Hepatocyte (in vitro differentiated cells): ENCODE data around the gene KIF25. TPM values are rescaled to one million over a fixed set of nuclear protein-coding genes. Genes with fewer than 3 reads are reported as not detected.

ENCODE experiments used
- DNase-seq: peaks from one replicate; pipeline ENCODE4 v3.0.0-alpha.2; 2016; ENCODE audit warnings: low spot score
- H2AFZ ChIP-seq: fragments of 200-600 bp; sonication (generic); 2 replicates; pipeline ENCODE4 v1.6.0; 2016; ENCODE audit warnings: antibody characterized with exemption, mild to moderate bottlenecking
- H3K27ac ChIP-seq: fragments of 200-600 bp; sonication (generic); 2 replicates; pipeline ENCODE4 v1.5.1; 2016; ENCODE audit warnings: mild to moderate bottlenecking
- H3K27me3 ChIP-seq: fragments of 200-600 bp; sonication (generic); 2 replicates; pipeline ENCODE4 v1.6.1; 2016
- H3K36me3 ChIP-seq: fragments of 200-600 bp; sonication (generic); replicated peaks from 2 replicates; pipeline ENCODE4 v1.5.1; 2016; ENCODE audit warnings: low read depth; ENCODE audit not compliant: insufficient read depth
- H3K4me1 ChIP-seq: fragments of 200-600 bp; sonication (generic); 2 replicates; pipeline ENCODE4 v1.5.1; 2016; ENCODE audit warnings: mild to moderate bottlenecking, moderate library complexity; ENCODE audit not compliant: insufficient read depth
- H3K4me2 ChIP-seq: fragments of 200-600 bp; sonication (generic); 2 replicates; pipeline ENCODE4 v1.6.0; 2016
- H3K4me3 ChIP-seq: fragments of 200-600 bp; sonication (generic); 2 replicates; pipeline ENCODE4 v1.5.1; 2016; ENCODE audit warnings: mild to moderate bottlenecking
- H3K79me2 ChIP-seq: fragments of 200-600 bp; sonication (generic); 2 replicates; pipeline ENCODE4 v1.6.0; 2017; ENCODE audit warnings: mild to moderate bottlenecking
- H3K9me2 ChIP-seq: fragments of 200-600 bp; sonication (generic); replicated peaks from 2 replicates; pipeline ENCODE4 v1.6.0; 2017; ENCODE audit warnings: mild to moderate bottlenecking; ENCODE audit not compliant: insufficient read depth
- H3K9me3 ChIP-seq: fragments of 200-600 bp; sonication (generic); 2 replicates; pipeline ENCODE4 v1.5.1; 2016; ENCODE audit warnings: low read depth, mild to moderate bottlenecking
- H4K20me1 ChIP-seq: fragments of 200-600 bp; sonication (generic); 2 replicates; pipeline ENCODE4 v1.6.0; 2016; ENCODE audit warnings: mild to moderate bottlenecking; ENCODE audit not compliant: insufficient read depth, poor library complexity, severe bottlenecking
- EZH2 ChIP-seq: fragments of 200-600 bp; sonication (generic); IDR thresholded peaks from 2 replicates; pipeline ENCODE4 v1.6.1; 2016; ENCODE audit warnings: antibody characterized with exemption, mild to moderate bottlenecking, borderline replicate concordance
- EZH2phosphoT487 ChIP-seq: fragments of 200-600 bp; sonication (generic); IDR thresholded peaks from one replicate; pipeline ENCODE4 v1.6.1; 2018; ENCODE audit warnings: antibody characterized with exemption, mild to moderate bottlenecking, low read depth, moderate library complexity; ENCODE audit not compliant: unreplicated experiment, severe bottlenecking
- WGBS: methylation state at CpG from one replicate; pipeline ENCODE4 v1.1.6; 2016; ENCODE audit warnings: low lambda C conversion rate; ENCODE audit errors: missing lambda C conversion rate; 5-methylcytosine and 5-hydroxymethylcytosine counted together
- polyA plus RNA-seq: library from polyadenylated mRNA; unstranded; fragments of >200 nt; fragmentation: Nextera tagmentation; extraction: Ambion mirVana; gene quantifications from 2 replicates; pipeline ENCODE4 v1.2.1, GENCODE V29; 2016
- total RNA-seq: library from RNA; depleted of rRNA; stranded (reverse); fragments of >200 nt; gene quantifications from 2 replicates; pipeline ENCODE4 v1.2.3, GENCODE V29; 2014
- TF ChIP-seq, protein P1 (sequence below): fragments of 200-600 bp; sonication (generic); IDR thresholded peaks from 2 replicates; pipeline ENCODE4 v1.5.1; 2016; ENCODE audit warnings: antibody characterized with exemption, mild to moderate bottlenecking; ENCODE audit not compliant: poor library complexity

The KIF25 gene
- total and polyA plus RNA-seq, 2 experiments from 2014 or later: 0.40 TPM; not detected in 1

GRCh38 chr6:168015482-168016175 is 18.2 kb downstream of the KIF25 start:
- Histone ChIP-seq H3K27me3 (no peaks in the 10 kb centered on the region), H4K20me1 (no peaks in the 10 kb centered on the region), H3K4me2 (no peak overlapping the region), H3K4me3 (no peak overlapping the region), H3K27ac (no peak overlapping the region), H3K9me2 (no peaks in the 10 kb centered on the region), H3K79me2 (no peaks in the 10 kb centered on the region), H3K36me3 (no peaks in the 10 kb centered on the region), H2AFZ (no peak overlapping the region), H3K9me3 (peaks cover 10% of the 10 kb centered on the region), H3K4me1 (peaks cover 15% of the 10 kb centered on the region)
- WGBS: 73% methylated on average over 14 of the region's 14 CpGs
- no peak for DNase-seq
- TF ChIP-seq EZH2phosphoT487: no peak
- TF ChIP-seq, protein P1, sequence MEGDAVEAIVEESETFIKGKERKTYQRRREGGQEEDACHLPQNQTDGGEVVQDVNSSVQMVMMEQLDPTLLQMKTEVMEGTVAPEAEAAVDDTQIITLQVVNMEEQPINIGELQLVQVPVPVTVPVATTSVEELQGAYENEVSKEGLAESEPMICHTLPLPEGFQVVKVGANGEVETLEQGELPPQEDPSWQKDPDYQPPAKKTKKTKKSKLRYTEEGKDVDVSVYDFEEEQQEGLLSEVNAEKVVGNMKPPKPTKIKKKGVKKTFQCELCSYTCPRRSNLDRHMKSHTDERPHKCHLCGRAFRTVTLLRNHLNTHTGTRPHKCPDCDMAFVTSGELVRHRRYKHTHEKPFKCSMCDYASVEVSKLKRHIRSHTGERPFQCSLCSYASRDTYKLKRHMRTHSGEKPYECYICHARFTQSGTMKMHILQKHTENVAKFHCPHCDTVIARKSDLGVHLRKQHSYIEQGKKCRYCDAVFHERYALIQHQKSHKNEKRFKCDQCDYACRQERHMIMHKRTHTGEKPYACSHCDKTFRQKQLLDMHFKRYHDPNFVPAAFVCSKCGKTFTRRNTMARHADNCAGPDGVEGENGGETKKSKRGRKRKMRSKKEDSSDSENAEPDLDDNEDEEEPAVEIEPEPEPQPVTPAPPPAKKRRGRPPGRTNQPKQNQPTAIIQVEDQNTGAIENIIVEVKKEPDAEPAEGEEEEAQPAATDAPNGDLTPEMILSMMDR: no peak
- TF ChIP-seq EZH2: no peak

- TF ChIP-seq EZH2phosphoT487 (no peak), EZH2 (no peak)
- TF ChIP-seq, protein P1: no peak
- no peak overlapping the region for H3K27ac ChIP-seq
- DNase-seq: no peak
- peaks cover 15% of the 10 kb centered on the region for H3K4me1 ChIP-seq
- H2AFZ ChIP-seq: no peak overlapping the region
- H3K4me2 ChIP-seq: no peak overlapping the region
- H3K9me2 ChIP-seq: no peaks in the 10 kb centered on the region
- no peaks in the 10 kb centered on the region for H3K36me3 ChIP-seq
- WGBS: 96% methylated on average over 17 of the region's 18 CpGs
- no peaks in the 10 kb centered on the region for H3K27me3 ChIP-seq
- peaks cover 4% of the 10 kb centered on the region for H3K9me3 ChIP-seq
- no peaks in the 10 kb centered on the region for H3K79me2 ChIP-seq
- no peak overlapping the region for H3K4me3 ChIP-seq
- H4K20me1 ChIP-seq: no peaks in the 10 kb centered on the region
Measured at GRCh38 chr6:168016176-168016620, 18.7 kb downstream of the KIF25 start.

GRCh38 chr6:168016721-168017525 is 19.5 kb downstream of the KIF25 start:
- Histone ChIP-seq H4K20me1 (no peaks in the 10 kb centered on the region), H3K79me2 (no peaks in the 10 kb centered on the region), H3K4me3 (no peak overlapping the region), H3K9me2 (no peaks in the 10 kb centered on the region), H3K36me3 (no peaks in the 10 kb centered on the region), H3K27ac (peak overlapping the region; percentile 68), H2AFZ (no peak overlapping the region), H3K4me1 (peaks cover 18% of the 10 kb centered on the region), H3K27me3 (no peaks in the 10 kb centered on the region), H3K4me2 (no peak overlapping the region), H3K9me3 (no peaks in the 10 kb centered on the region)
- TF ChIP-seq, protein P1: no peak
- TF ChIP-seq EZH2phosphoT487 (no peak), EZH2 (no peak)
- DNase-seq: no peak
- WGBS: 90% methylated on average over 18 of the region's 18 CpGs
